Activated CD8-positive, alpha-beta memory T cell treated with anti-CD3 and anti-CD28 coated beads for 1 hour (primary cell): ENCODE results near the gene PES1.
"Not testable (repeated sequence)": the region's sequence is repeated elsewhere in the genome, so short reads cannot be mapped to it uniquely, and the experiment has no call there.

ENCODE experiments used
- DNase-seq, 2 donors: peaks; one replicate each; pipeline ENCODE4 v3.0.0-alpha.2; 2020; ENCODE audit warnings: low read depth in 1 of 2; ENCODE audit errors: extremely low read depth in 1 of 2

The PES1 gene

DNA sequence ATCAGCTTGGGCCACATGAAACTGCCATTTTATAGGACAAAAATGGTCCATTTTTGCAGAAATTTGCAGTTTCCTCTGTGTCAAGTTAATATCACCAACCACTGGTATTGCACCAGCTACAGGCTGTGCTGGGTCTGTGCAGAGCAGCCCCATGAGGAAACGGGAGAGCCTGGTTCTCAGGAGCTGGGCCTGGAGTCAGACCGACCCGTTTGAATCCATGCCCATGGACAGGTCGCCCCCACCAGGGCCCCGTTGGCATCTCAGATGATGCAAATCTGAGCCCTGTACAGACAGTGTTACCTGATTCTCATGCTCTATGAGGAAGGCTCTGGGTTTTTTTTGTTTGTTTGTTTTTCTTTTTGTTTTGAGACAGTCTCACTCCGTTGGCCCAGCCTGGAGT lies 35.3 kb downstream of the PES1 start:
- DNase-seq, result no peak

DNA sequence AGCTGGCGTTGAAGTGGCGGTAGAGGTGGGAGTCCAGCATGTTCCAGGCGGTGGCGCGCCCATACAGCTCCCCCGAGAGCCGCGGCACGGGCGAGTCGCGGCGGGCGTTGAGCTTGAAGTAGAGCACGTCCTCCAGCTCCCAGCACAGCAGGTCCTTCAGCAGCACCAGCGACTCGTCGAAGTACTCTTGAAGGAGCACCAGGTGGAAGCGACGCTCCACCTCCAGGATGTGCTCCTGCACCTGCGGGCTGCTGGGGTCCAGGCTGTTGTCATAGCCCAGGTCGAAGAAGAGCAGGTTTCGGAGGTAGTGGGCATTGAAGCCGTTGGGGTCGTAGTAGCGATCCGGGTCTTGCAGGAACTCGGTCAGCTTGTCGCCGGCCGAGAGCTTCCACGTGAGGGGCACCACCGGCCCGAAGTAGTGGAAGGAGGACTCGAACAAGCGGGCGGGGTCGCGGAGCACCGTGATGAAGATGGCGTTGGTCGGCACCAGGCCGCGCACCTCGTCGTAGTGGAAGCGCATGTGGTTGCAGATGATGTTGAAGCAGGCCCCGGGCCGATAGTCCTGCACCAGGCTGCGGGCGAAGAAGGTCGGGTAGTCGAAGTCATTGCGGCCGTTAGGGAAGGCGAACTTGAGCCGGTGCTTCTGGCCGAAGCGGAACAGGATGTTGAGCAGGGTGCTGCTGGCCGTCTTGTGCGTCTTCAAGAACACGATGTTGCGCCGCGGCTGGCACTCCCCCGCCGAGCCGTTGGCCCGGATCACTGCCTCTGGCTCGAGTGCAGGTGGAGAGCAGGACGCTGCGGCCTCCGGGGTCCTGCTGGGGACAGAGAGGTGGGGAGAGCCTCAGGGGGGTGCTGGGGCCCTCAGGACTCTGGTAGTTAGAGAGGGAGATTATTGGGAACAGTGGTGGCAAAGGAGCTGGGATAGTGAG lies 36.2 kb downstream of the PES1 start:
- no peak for DNase-seq

DNA sequence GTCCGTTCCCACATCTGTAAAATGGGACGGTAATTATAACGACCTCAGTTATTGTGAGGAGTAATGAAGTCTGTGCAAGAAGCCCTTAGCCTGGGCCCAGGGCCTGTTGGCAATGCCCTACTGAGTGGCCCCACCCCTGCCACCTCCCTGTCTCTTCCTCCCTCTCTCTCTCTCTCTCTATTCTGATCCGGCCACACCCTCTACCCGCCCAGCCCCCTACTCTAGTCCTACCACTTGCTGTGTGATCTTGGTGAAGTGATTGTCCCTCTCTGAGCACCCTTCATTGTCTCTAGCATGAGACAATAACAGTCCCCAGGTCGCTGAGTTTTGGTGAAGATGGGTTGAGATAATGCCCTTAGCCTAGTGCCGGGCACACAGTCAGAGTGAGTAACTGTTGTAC lies 37.7 kb downstream of the PES1 start:
- DNase-seq, result no peak

DNA sequence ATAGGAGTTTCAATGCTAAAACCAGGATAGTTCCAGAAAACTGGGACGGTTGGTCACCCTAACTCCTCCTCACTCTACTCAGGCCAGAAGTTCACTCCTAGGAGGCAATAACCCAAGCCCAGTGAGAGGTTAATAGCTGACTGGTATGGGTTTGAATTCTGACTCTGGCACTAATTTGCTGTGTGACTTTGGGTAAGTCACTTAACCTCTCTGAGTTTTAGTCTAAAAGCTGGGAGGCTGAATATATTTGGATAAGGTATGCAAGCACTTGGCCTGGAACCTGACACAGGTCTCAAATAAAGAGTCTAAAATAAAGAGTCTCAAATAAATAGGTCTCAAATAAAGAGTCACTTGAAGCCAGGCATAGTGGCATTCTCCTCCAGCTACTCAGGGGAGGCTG lies 39.0 kb downstream of the PES1 start:
- no peak for DNase-seq

DNA sequence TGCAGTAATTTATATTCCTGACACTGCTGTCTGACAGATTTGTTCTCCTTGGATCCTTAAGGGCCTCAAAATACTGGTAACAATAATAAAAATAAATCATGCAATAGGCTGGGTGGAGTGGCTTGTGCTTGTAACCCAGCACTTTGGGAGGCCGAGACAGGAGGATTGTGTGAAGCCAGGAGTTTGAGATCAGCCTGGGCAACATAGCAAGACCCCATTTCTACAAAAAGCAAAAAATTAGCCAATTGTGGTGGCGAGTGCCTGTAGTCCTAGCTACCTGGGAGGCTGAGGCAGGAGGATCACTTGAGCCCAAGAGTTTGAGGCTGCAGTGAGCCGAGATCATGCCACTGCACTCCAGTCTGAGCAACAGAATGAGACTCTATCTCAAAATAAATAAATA lies 39.9 kb downstream of the PES1 start:
- not testable (repeated sequence) for DNase-seq

DNA sequence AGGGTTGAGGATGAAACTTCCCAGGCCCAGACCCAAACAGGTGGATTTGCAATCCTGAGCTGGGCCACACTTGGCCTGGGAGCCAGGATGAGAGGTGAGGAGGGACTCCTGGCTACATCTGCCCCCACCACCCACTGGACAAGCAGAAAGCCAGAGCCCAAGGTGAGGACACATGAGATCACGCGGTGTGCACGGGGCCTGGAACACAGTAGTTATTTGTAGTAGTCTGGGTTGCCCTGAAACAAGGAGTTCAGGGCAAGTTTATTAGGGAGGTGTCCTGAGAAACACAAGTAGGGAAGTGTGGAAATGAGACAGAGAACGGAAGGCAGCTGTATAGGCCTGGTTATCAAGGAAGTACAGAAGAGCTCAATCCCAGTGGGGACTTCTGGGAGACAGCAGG lies 44.5 kb downstream of the PES1 start:
- DNase-seq, result no peak

DNA sequence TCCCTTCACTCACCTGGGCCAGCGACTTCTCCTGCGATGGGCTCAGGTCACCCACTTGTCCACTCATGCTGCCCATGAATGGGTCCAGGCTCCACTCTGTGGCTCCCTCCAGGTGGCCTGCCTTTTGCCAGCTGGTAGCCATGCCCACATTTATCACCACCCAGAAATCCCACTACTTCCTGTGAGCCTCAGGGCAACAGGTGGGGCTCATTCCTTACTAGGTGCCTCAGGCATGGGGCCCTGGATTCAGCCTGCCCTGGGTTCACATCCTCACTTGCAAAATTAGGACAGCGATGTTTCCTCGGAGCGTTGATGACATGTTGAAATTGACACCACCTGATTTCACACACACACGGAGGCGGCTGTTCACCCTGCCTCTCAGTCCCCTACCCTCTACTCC lies 45.1 kb downstream of the PES1 start, which contains the start of gene SEC14L6:
SEC14L6 (minus strand) TSS at position 126 of the 400 bp plus-strand sequence; CDS start at position 67, 59 bp downstream.
- no peak for DNase-seq

DNA sequence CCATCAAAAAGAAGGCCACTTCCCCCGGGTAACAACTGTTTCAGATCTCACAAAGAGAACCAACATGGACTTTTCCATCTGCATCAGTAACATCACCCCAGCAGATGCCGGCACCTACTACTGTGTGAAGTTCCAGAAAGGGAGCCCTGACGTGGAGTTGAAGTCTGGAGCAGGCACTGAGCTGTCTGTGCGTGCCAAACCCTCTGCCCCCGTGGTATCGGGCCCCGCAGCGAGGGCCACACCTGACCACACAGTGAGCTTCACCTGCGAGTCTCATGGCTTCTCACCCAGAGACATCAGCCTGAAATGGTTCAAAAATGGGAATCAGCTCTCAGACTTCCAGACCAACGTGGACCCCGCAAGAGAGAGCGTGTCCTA lies 48.9 kb downstream of the PES1 start:
- no peak for DNase-seq

DNA sequence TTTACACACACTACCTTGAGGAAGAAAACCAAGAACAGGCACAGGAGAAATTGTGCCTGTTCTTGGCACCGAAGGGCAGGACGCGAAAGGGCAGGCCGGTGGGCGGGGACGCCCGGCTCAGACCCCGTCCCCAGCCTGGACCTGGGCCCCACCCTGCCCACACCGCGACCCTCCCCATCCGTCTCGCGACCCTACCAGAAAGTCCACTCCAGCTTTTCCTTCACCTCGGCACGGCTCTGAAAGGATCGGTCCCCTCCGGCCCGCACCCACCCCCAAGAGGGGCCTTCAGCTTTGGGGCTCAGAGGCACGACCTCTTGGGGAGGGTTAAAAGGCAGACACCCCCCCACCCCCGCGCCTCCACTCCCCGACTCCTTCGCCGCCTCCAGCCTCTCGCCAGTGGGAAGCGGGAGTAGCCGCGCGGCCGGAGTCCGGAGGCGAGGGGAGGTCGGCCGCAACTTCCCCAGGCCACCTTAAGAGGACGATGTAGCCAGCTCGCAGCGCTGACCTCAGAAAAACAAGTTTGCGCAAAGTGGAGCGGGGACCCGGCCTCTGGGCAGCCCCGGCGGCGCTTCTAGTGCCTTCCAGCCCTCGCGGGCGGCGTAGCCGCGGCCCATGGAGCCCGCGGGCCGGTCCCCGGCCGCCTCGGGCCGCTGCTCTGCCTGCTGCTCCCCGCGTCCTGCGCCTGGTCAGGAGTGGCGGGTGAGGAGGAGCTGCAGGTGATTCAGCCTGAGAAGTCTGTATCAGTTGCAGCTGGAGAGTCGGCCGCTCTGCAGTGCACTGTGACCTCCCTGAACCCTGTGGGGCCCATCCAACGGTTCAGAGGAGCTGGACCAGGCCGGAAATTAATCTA lies 49.5 kb downstream of the PES1 start:
- DNase-seq, result no peak

DNA sequence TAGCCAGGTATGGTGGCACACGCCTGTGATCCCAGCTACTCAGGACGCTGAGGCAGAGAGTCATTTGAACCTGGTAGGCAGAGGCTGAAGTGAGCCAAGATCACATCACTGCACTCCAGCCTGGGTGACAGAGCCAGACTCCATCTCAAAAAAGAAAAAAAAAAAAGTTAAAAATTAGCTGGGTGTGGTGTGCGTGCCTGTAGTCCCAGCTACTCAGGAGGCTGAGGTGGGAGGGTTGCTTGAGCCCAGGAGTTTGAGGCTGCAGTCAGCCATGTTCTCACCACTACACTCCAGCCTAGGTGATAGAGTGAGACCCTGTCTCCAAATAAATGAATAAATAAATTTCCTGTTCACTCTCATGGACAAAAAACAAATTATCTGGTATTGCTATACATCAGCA lies 50.2 kb downstream of the PES1 start:
- not testable (repeated sequence) for DNase-seq

DNA sequence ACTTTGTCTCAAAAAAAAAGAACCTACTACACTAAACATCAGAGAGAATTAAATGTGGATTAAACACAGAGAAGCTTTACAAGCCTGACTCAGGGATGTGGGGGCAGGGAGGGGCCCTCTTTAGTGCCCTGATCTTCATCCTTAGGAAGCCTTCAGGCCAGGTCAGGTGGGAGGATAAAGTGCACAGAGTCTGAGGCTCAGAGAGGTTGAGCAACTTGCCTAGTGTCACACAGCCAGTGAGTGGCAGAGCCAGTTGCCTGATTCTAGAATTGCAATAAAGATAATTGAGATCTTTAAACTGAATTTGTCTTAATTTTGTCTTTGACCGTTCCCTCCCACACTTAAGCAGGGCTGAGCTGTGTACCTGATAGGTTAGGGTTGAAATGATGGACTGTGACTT lies 52.3 kb downstream of the PES1 start:
- no peak for DNase-seq

DNA sequence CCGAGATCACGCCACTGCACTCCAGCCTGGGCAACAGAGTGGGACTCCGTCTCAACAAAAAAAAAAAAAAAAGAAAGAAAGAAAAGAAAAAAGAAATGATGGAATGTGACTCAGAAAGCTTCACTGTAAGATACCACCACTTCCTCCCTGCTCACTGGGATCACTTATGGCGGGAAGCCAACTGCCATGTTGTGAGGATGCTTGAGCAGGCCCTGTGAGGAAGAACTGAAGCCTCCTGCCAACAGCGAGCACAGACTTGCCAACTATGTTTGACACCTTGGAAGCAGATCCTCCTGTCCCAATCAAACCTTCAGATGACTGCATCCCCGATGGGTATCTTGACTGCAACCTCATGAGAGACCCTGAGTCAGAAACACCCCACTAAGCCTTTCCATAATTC lies 53.4 kb downstream of the PES1 start:
- DNase-seq, result no peak

DNA sequence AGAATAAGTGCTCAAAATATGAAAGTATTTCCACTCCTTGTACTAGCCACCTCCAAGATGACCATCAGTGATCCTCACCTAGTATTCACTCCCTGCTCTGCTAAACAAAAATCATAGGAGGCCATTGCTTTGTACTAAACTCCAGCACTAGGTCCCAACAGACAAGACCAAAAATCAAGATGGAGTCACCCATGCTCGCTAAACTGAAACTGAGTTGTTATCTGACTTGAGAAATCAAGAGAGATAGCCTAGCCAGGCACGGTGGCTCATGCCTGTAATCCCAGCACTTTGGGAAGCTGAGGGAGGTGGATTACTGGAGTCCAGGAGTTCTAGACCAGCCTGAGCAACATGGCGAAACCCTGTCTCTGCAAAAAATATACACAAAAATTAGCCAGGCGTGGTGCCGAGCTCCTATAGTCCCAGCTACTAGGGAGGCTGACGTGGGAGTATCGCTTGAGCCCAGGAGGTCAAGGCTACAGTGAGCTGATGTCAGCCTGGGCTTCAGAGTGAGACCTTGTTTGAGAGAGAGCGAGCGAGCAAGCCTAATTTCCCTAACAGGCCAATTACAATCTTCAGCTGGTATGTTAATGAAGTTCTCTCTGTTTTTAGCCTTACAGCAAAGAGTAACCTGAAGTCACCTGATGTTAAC lies 54.5 kb downstream of the PES1 start:
- DNase-seq, result no peak

DNA sequence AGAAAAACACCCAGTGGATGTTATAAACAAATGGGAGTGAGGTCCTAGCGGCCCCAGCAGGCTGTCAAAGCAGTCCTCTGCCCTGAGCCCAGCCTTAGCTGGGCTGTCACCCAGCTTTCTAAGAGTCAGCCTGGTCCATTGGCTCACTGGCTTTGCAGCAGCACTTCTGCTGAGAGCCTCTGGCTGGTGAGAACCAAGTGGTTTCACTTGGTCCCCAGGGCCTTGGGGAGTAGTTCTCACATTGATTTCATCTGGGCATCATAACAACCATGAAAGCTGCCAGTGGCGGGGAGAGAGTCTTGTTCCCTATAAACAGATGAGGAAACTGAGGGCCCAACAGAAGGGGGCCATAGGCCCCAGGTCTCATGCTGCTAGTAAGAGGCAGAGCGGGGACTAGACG lies 56.5 kb downstream of the PES1 start:
- no peak for DNase-seq

DNA sequence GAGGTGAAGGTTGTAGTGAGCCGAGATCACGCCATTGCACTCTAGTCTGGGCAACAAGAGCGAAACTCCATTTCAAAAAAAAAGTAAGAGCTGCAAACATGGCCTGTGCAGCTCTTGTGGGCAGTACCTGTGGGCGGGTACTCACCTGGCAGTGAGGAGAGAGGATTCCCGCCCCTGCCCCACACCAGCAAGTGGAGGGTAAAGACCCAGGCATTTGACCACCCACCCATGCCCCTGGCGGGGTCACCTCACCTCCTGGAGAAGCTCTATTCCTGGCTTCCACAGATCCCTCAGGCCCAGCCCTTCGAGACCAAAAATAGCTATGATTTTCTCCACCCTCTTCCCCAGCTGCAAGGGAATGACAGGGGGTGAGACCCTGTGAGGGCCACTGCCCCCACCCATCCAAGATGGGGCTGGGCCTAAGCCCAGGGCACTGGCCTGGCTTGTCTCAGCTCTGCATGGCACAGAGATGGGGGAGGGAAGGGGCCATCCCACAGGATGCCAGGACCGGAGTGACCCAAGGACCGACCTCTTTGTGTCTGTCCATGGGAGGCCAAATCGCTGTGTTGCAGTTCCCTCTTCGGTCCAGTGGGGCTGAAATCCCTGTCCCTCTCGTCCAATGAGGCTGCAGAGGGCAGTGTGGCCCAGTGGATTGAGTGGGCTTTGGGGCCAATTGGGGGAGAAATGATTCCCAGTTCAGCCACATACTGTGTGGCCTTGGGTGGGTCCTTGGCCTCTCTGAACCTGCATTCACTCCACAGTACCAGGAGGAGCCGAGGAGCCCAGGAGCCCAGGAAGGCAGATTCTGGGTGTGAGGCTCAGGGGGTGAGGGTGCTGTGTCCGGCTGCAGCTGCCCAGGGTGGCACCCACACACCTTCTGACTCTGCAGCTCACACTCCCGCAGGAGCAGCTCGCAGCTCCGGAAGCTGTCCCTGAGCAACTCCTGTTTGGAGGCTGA lies 59.8 kb downstream of the PES1 start:
- no peak for DNase-seq

DNA sequence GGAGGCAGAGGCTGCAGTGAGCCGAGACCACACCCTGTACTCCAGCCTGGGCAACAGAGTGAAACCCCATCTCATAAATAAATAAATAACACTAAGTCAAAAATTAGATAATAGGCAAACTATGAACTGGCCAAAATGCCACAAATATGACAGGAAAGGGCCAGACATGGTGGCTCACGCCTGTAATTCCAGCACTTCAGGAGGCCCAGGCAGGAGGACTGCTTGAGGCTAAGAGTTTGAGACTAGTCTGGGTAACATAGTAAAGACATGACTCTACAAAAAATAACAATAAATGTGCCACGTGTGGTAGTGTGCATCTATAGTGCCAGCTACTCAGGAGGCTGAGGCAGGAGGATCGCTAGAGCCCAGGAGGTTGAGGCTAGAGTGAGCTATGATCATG lies 65.1 kb downstream of the PES1 start:
- DNase-seq, result no peak
